Glutamatergic neuron (in vitro differentiated cells): ENCODE measurements around the gene FITM2. TPM values are rescaled to one million over a fixed set of nuclear protein-coding genes. Genes with fewer than 3 reads are reported as not detected.
A peak's percentile ranks its signal among the peaks of the same experiment; 100 is the strongest.

ENCODE experiments used
- DNase-seq: peaks from one replicate; pipeline ENCODE4 v3.0.0; 2022
- H3K27ac Mint-ChIP-seq: one replicate; pipeline ENCODE4 v1.8.0; 2020; ENCODE audit warnings: mild to moderate bottlenecking, mixed read lengths, inconsistent platforms; ENCODE audit not compliant: unreplicated experiment
- H3K27me3 Mint-ChIP-seq: one replicate; pipeline ENCODE4 v1.8.0; 2020; ENCODE audit warnings: mild to moderate bottlenecking, moderate library complexity, mixed read lengths, inconsistent platforms; ENCODE audit not compliant: unreplicated experiment
- H3K36me3 Mint-ChIP-seq: one replicate; pipeline ENCODE4 v1.8.0; 2020; ENCODE audit warnings: mild to moderate bottlenecking, mixed read lengths, inconsistent platforms; ENCODE audit not compliant: unreplicated experiment
- H3K4me1 Mint-ChIP-seq: one replicate; pipeline ENCODE4 v1.8.0; 2020; ENCODE audit warnings: mild to moderate bottlenecking, low read depth, mixed read lengths, inconsistent platforms; ENCODE audit not compliant: unreplicated experiment
- H3K4me3 Mint-ChIP-seq: one replicate; pipeline ENCODE4 v1.8.0; 2020; ENCODE audit warnings: mild to moderate bottlenecking, mixed read lengths, inconsistent platforms; ENCODE audit not compliant: unreplicated experiment
- H3K9me3 Mint-ChIP-seq: one replicate; pipeline ENCODE4 v1.8.0; 2020; ENCODE audit warnings: mild to moderate bottlenecking, moderate library complexity, mixed read lengths, inconsistent platforms; ENCODE audit not compliant: unreplicated experiment
- long read RNA-seq: library from polyadenylated mRNA; unstranded; transcript quantifications from one replicate; pipeline ENCODE4 v2.0.0, GENCODE V29; 2020; ENCODE audit not compliant: unreplicated experiment
- total RNA-seq: library from RNA; stranded (reverse); fragmentation: NEBNext Ultra II Directional; extraction: Animal tissue kit (Norgen Biotek cat#: 25700); gene quantifications from one replicate; pipeline ENCODE4 v1.2.1, GENCODE V29; 2021; ENCODE audit not compliant: unreplicated experiment
- TF ChIP-seq, protein P1 (sequence below): fragments of 200-600 bp; sonication (generic); IDR thresholded peaks from one replicate; pipeline ENCODE4 v1.5.0; 2021; ENCODE audit not compliant: partially characterized antibody, unreplicated experiment

Gene FITM2, protein sequence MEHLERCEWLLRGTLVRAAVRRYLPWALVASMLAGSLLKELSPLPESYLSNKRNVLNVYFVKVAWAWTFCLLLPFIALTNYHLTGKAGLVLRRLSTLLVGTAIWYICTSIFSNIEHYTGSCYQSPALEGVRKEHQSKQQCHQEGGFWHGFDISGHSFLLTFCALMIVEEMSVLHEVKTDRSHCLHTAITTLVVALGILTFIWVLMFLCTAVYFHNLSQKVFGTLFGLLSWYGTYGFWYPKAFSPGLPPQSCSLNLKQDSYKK
- total RNA-seq, result 6.5 TPM
- long read RNA-seq, partial matches to known transcripts, result 0 of 1 reads
- long read RNA-seq, other reads (novel, unspliced or antisense), result 1 of 1 reads

DNA sequence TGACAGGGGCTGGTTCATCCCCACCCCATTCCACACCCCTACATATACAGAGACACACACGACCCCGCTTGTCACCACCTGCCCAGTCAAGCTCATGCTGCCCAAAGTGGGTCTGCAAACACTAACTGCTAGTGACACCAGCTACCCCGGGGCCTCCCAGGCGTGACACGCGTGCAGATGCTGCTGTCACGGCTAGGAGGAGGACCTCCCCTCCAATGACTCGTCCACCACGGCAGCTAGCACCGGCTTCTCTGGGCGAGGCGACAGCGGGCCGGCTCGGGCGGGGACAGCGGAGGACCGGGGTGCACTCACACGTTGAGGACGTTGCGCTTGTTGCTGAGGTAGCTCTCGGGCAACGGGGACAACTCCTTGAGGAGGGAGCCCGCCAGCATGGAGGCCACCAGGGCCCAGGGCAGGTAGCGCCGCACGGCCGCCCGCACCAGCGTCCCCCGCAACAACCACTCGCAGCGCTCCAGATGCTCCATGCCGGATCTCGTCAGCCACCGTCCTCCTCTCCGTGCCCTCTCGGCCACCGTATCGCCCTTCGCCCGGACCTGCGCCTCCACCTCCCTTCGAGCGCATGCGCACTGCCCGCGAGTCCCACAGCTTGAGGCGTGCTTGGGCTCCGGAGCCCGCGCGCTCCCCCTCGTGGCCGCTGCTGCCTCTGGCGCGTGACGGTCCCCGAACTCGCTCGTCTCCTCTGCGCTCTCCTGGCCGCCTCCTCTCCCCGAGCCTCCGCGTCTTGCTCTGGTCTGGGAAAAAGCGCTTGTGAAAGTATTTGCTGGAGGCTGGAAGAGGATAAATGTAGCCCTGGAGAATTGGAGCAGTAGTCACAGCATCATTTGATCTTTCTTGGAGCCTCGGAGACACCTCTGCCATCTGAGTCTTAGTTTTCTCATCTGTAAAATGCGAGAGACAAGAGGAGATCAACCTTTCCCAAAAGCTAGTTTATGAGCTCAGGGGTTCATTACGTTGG is at the start of gene FITM2:
TSS of gene FITM2 (minus strand) at position 539 of the 976 bp plus-strand sequence. CDS start at position 485, 54 bp downstream.
- TF ChIP-seq, protein P1, sequence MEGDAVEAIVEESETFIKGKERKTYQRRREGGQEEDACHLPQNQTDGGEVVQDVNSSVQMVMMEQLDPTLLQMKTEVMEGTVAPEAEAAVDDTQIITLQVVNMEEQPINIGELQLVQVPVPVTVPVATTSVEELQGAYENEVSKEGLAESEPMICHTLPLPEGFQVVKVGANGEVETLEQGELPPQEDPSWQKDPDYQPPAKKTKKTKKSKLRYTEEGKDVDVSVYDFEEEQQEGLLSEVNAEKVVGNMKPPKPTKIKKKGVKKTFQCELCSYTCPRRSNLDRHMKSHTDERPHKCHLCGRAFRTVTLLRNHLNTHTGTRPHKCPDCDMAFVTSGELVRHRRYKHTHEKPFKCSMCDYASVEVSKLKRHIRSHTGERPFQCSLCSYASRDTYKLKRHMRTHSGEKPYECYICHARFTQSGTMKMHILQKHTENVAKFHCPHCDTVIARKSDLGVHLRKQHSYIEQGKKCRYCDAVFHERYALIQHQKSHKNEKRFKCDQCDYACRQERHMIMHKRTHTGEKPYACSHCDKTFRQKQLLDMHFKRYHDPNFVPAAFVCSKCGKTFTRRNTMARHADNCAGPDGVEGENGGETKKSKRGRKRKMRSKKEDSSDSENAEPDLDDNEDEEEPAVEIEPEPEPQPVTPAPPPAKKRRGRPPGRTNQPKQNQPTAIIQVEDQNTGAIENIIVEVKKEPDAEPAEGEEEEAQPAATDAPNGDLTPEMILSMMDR, result peak; percentile 90
- Mint-ChIP-seq H3K4me3 (peak within 1 kb of the TSS; percentile 95), H3K9me3 (peaks cover 11% of the 10 kb centered on the region), H3K4me1 (peaks cover 4% of the 10 kb centered on the region), H3K27ac (peak within 1 kb of the TSS; percentile 64), H3K27me3 (no peaks in the 10 kb centered on the region), H3K36me3 (no peaks in the 10 kb centered on the region)
- DNase-seq, result peak; percentile 100

DNA sequence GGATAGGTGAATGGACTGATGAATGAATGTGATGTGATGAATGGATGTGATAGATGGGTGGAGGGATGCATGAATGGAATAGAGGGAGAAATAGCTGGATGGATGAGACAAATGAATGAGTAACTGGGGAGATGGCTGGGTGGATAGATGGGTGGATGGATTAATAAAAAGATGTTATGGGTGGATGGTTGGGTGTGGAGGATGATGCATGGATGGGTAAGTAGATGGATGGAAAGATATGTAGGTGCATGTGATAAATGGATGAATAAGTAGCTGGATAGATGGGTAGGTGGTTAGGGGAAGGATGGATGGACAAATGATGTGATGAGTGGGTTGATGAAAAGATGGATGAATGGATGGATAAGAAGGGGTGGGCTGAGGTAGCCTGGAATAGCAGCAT is 49.2 kb upstream of the FITM2 start:
- Mint-ChIP-seq H3K9me3 (no peaks in the 10 kb centered on the region), H3K36me3 (no peaks in the 10 kb centered on the region), H3K4me3 (no peak overlapping the region), H3K27ac (no peak overlapping the region), H3K4me1 (no peaks in the 10 kb centered on the region), H3K27me3 (peaks cover 3% of the 10 kb centered on the region)
- TF ChIP-seq, protein P1, result no peak
- DNase-seq, result no peak

DNA sequence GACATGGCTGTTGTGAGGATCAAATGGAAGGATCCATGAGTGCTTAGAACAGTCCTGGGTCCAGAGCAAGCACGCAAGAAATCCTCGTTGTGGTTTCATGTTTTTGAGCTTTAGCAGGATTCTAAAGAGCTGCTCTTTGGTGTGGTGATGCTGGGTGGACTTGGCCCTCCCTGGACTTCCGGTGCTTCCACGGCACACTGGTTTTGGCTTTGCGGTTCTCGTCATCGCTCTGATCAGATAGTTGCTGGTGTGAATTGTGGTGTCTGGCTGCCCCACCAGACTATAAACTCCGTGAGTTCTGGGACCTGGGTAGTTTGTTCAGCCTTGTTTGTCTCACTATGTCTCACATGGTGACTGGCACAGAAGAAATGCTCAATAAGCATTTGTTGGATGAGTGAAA is 47.8 kb upstream of the FITM2 start:
- Mint-ChIP-seq H3K4me1 (no peaks in the 10 kb centered on the region), H3K27ac (no peak overlapping the region), H3K9me3 (peaks cover 2% of the 10 kb centered on the region), H3K36me3 (no peaks in the 10 kb centered on the region), H3K4me3 (no peak overlapping the region), H3K27me3 (peaks cover 3% of the 10 kb centered on the region)
- TF ChIP-seq, protein P1, result no peak
- DNase-seq, result no peak

DNA sequence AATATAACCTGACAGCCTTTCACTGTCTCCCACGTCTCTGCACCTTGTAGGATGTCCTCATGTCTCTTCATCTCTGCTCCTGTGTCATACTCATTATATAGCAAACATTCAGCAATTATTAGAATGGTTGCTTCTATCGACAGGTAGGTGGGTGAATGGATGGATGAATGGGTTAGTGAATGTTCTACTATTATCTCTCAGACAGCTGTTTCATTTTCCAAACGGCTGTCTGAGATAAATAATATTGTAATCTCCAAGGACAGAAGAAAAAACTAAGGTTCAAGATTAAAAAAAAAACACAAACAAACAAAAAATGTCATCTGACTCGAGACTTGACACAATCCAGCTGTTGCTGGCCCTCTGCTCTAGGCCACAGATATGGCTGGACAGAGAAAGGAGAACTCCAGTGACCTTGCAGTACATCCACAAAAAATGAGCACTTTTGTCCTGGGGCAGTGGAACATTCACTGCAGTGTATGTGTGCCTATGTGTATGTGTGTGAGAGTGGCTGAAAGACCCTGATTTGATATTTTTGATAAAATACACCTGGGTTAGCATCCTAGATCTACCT is 46.6 kb upstream of the FITM2 start:
- no peak overlapping the region for H3K4me3 Mint-ChIP-seq
- H3K9me3 Mint-ChIP-seq, result peaks cover 2% of the 10 kb centered on the region
- H3K27me3 Mint-ChIP-seq, result peaks cover 3% of the 10 kb centered on the region
- H3K27ac Mint-ChIP-seq, result no peak overlapping the region
- no peaks in the 10 kb centered on the region for H3K4me1 Mint-ChIP-seq
- TF ChIP-seq, protein P1, result no peak
- DNase-seq, result no peak
- H3K36me3 Mint-ChIP-seq, result no peaks in the 10 kb centered on the region
